Fibroblast of peridontal ligament (primary cell): ENCODE data around the gene SH3PXD2A.

ENCODE experiments used
- DNase-seq: peaks from one replicate; pipeline ENCODE4 v3.0.0-alpha.2; 2010; ENCODE audit errors: extremely low read depth

Gene SH3PXD2A

GRCh38 chr10:103582331-103583123 is 272.8 kb downstream of the SH3PXD2A start:
- DNase-seq: no peak

GRCh38 chr10:103581499-103581898 is 273.9 kb downstream of the SH3PXD2A start:
- DNase-seq: no peak

GRCh38 chr10:103580430-103580829 is 274.9 kb downstream of the SH3PXD2A start:
- no peak for DNase-seq

GRCh38 chr10:103580011-103580410 is 275.4 kb downstream of the SH3PXD2A start:
- DNase-seq: no peak

- no peak for DNase-seq
These were observed 276.5 kb downstream of the SH3PXD2A start for GRCh38 chr10:103578782-103579382.

GRCh38 chr10:103576862-103577261 is 278.5 kb downstream of the SH3PXD2A start:
- DNase-seq: no peak

- DNase-seq: no peak
These were observed 279.3 kb downstream of the SH3PXD2A start for GRCh38 chr10:103576076-103576471.

- no peak for DNase-seq
These were observed 279.8 kb downstream of the SH3PXD2A start for GRCh38 chr10:103575416-103576075.

- DNase-seq: no peak
These were observed 281.0 kb downstream of the SH3PXD2A start for GRCh38 chr10:103574097-103575061.

- no peak for DNase-seq
These were observed 282.2 kb downstream of the SH3PXD2A start for GRCh38 chr10:103573205-103573487.

GRCh38 chr10:103572347-103573204 is 282.8 kb downstream of the SH3PXD2A start:
- DNase-seq: no peak

GRCh38 chr10:103571656-103571975 is 283.8 kb downstream of the SH3PXD2A start:
- DNase-seq: no peak

- DNase-seq: no peak
These were observed 284.3 kb downstream of the SH3PXD2A start for GRCh38 chr10:103570844-103571655.

GRCh38 chr10:103569896-103570295 is 285.5 kb downstream of the SH3PXD2A start:
- DNase-seq: no peak

- DNase-seq: no peak
These were observed 286.9 kb downstream of the SH3PXD2A start for GRCh38 chr10:103568505-103568904.

- no peak for DNase-seq
These were observed 288.8 kb downstream of the SH3PXD2A start for GRCh38 chr10:103566536-103566935.

- no peak for DNase-seq
These were observed 290.4 kb downstream of the SH3PXD2A start for GRCh38 chr10:103564776-103565520.

GRCh38 chr10:103564116-103564501 is 291.3 kb downstream of the SH3PXD2A start:
- DNase-seq: no peak
